HEK293 (cell line): ENCODE data around the gene CPNE1.

ENCODE experiments used
- ELK4 ChIP-seq: IDR thresholded peaks from 2 replicates; pipeline ENCODE4 v1.6.1; 2011; ENCODE audit warnings: mild to moderate bottlenecking, low read depth, low read length, borderline replicate concordance
- GLI2 ChIP-seq: fragments of 450-650 bp; formaldehyde crosslinking; IDR thresholded peaks from 2 replicates; pipeline ENCODE4; 2017; ENCODE audit warnings: missing biosample characterization, missing genetic modification characterization, low read depth, borderline replicate concordance
- HIC1 ChIP-seq: fragments of 450-650 bp; formaldehyde crosslinking; IDR thresholded peaks from 2 replicates; pipeline ENCODE4 v1.5.1; 2016; ENCODE audit warnings: missing biosample characterization, missing genetic modification characterization
- IKZF3 ChIP-seq: fragments of 450-650 bp; IDR thresholded peaks from 2 replicates; pipeline ENCODE4 v1.5.0; 2018; ENCODE audit warnings: missing biosample characterization, mild to moderate bottlenecking, missing genetic modification characterization, moderate library complexity
- KLF16 ChIP-seq: fragments of 450-650 bp; formaldehyde crosslinking; IDR thresholded peaks from 2 replicates; pipeline ENCODE4 v1.5.1; 2017; ENCODE audit warnings: missing biosample characterization, missing genetic modification characterization
- OSR2 ChIP-seq: fragments of 450-650 bp; formaldehyde crosslinking; IDR thresholded peaks from 2 replicates; pipeline ENCODE4 v1.5.1; 2016; ENCODE audit warnings: missing biosample characterization, missing genetic modification characterization
- PRDM6 ChIP-seq: fragments of 450-650 bp; formaldehyde crosslinking; IDR thresholded peaks from 2 replicates; pipeline ENCODE4 v1.5.1; 2017; ENCODE audit warnings: missing biosample characterization, missing genetic modification characterization
- RBAK ChIP-seq: fragments of 450-650 bp; formaldehyde crosslinking; IDR thresholded peaks from 2 replicates; pipeline ENCODE4 v1.5.1; 2016; ENCODE audit warnings: missing biosample characterization, missing genetic modification characterization
- SALL2 ChIP-seq: fragments of 450-650 bp; formaldehyde crosslinking; IDR thresholded peaks from 2 replicates; pipeline ENCODE4 v1.5.0; 2017; ENCODE audit warnings: missing biosample characterization, mild to moderate bottlenecking, missing genetic modification characterization, borderline replicate concordance
- SCRT1 ChIP-seq: fragments of 450-650 bp; formaldehyde crosslinking; IDR thresholded peaks from 2 replicates; pipeline ENCODE4 v1.5.1; 2016; ENCODE audit warnings: missing biosample characterization, missing genetic modification characterization, borderline replicate concordance
- ZBTB11 ChIP-seq: fragments of 450-650 bp; formaldehyde crosslinking; conservative IDR thresholded peaks from 2 replicates; pipeline ENCODE4 v1.5.1; 2016; ENCODE audit warnings: low read depth, missing biosample characterization, missing genetic modification characterization
- ZFP3 ChIP-seq: fragments of 450-650 bp; formaldehyde crosslinking; IDR thresholded peaks from 2 replicates; pipeline ENCODE4 v1.5.1; 2016; ENCODE audit warnings: low read depth, missing biosample characterization, missing genetic modification characterization
- ZFP69B ChIP-seq: fragments of 450-650 bp; formaldehyde crosslinking; IDR thresholded peaks from 2 replicates; pipeline ENCODE4 v1.5.1; 2016; ENCODE audit warnings: missing biosample characterization, missing genetic modification characterization
- ZNF146 ChIP-seq: fragments of 450-650 bp; formaldehyde crosslinking; IDR thresholded peaks from 2 replicates; pipeline ENCODE4 v1.5.1; 2016; ENCODE audit warnings: missing biosample characterization, missing genetic modification characterization
- ZNF2 ChIP-seq: fragments of 450-650 bp; formaldehyde crosslinking; IDR thresholded peaks from 2 replicates; pipeline ENCODE4 v1.5.1; 2016; ENCODE audit warnings: missing biosample characterization, missing genetic modification characterization
- ZNF223 ChIP-seq: fragments of 450-650 bp; formaldehyde crosslinking; IDR thresholded peaks from 2 replicates; pipeline ENCODE4 v1.5.1; 2016; ENCODE audit warnings: missing biosample characterization, missing genetic modification characterization
- ZNF335 ChIP-seq: fragments of 450-650 bp; formaldehyde crosslinking; conservative IDR thresholded peaks from 2 replicates; pipeline ENCODE4 v1.5.1; 2016; ENCODE audit warnings: missing biosample characterization, missing genetic modification characterization
- ZNF398 ChIP-seq: fragments of 450-650 bp; formaldehyde crosslinking; IDR thresholded peaks from 2 replicates; pipeline ENCODE4 v1.5.1; 2017; ENCODE audit warnings: missing biosample characterization, missing genetic modification characterization
- ZNF513 ChIP-seq: fragments of 450-650 bp; IDR thresholded peaks from 2 replicates; pipeline ENCODE4 v1.5.1; 2018; ENCODE audit warnings: missing biosample characterization, missing genetic modification characterization
- ZNF548 ChIP-seq: fragments of 450-650 bp; formaldehyde crosslinking; IDR thresholded peaks from 2 replicates; pipeline ENCODE4 v1.5.1; 2016; ENCODE audit warnings: missing biosample characterization, missing genetic modification characterization
- ZNF571 ChIP-seq: fragments of 450-650 bp; formaldehyde crosslinking; IDR thresholded peaks from 2 replicates; pipeline ENCODE4 v1.5.0; 2017; ENCODE audit warnings: missing biosample characterization, missing genetic modification characterization
- ZNF585B ChIP-seq: fragments of 450-650 bp; formaldehyde crosslinking; IDR thresholded peaks from 2 replicates; pipeline ENCODE4 v1.5.1; 2016; ENCODE audit warnings: missing biosample characterization, missing genetic modification characterization
- ZNF645 ChIP-seq: fragments of 450-650 bp; formaldehyde crosslinking; IDR thresholded peaks from 2 replicates; pipeline ENCODE4; 2016; ENCODE audit warnings: missing biosample characterization, missing genetic modification characterization
- ZNF76 ChIP-seq: fragments of 450-650 bp; formaldehyde crosslinking; IDR thresholded peaks from 2 replicates; pipeline ENCODE4; 2016; ENCODE audit warnings: low read depth, missing biosample characterization, missing genetic modification characterization, borderline replicate concordance

The CPNE1 gene

GRCh38 chr20:35663516-35664465 lies 909 bp downstream of the CPNE1 start (continued):
- TF ChIP-seq ZNF398 (tag by site-specific recombination) (no peak), ZNF548 (tag by site-specific recombination) (no peak), ZNF585B (tag by site-specific recombination) (no peak), ZNF223 (tag by site-specific recombination) (peak; percentile 93), HIC1 (tag by site-specific recombination) (no peak), ZNF146 (tag by site-specific recombination) (no peak), ZBTB11 (tag by site-specific recombination) (peak; percentile 59), ZNF645 (tag by site-specific recombination) (no peak), ZNF513 (tag by site-specific recombination) (0 out of 2 replicates have a peak, but pooled peaks have one; percentile 8), ZNF76 (tag by site-specific recombination) (no peak), KLF16 (tag by site-specific recombination) (no peak), ZFP3 (tag by site-specific recombination) (no peak), ZNF2 (tag by site-specific recombination) (peak; percentile 30; the same call in 1 of the 2 replicates), SCRT1 (tag by site-specific recombination) (peak; percentile 95), PRDM6 (tag by site-specific recombination) (peak; percentile 55; the same call in 1 of the 2 replicates), ELK4 (no peak), IKZF3 (tag by site-specific recombination) (0 out of 2 replicates have a peak, but pooled peaks have one; percentile 33), SALL2 (no peak), ZNF335 (tag by site-specific recombination) (peak; percentile 73), GLI2 (tag by site-specific recombination) (no peak), RBAK (tag by site-specific recombination) (no peak), ZNF571 (tag by site-specific recombination) (no peak), OSR2 (peak; percentile 41), ZFP69B (tag by site-specific recombination) (no peak)
